Iris pigment epithelial cell (primary cell): ENCODE results near the gene CCDC88C.
"Not testable (repeated sequence)": the region's sequence is repeated elsewhere in the genome, so short reads cannot be mapped to it uniquely, and the experiment has no call there.

ENCODE experiments used
- DNase-seq: peaks from one replicate; pipeline ENCODE4 v3.0.0-alpha.2; 2011; ENCODE audit warnings: low read depth

The CCDC88C gene

GRCh38 chr14:91415794-91416743, 1.6 kb downstream of the CCDC88C start:
- DNase-seq, result peak; percentile 52

- DNase-seq, result no peak
Measured at GRCh38 chr14:91414475-91414833, 3.2 kb downstream of the CCDC88C start.

- no peak for DNase-seq
Measured at GRCh38 chr14:91413547-91414474, 3.8 kb downstream of the CCDC88C start.

DNA sequence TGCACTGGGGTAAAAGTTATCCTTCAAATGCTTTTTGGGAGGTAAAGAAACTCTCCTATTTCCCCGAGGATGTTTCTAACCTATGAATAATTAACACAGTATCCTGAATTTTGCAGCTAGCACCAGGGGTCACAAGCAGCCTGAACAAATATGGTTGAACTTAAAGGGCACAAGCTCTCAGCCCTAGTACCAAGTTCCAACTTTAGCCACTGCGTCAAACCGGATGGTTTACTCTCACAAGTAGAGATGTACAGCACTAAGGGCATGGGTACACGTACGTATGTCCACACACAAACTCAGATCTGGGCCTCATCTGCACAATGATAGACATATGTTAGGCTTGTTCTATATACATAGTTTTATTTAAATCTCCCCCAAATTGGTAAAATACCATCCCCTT, 4.7 kb downstream of the CCDC88C start:
- DNase-seq, result no peak

GRCh38 chr14:91410771-91411536, 6.7 kb downstream of the CCDC88C start:
- DNase-seq, result no peak

- no peak for DNase-seq
Measured at GRCh38 chr14:91409928-91410718, 7.5 kb downstream of the CCDC88C start.

GRCh38 chr14:91409240-91409639, 8.4 kb downstream of the CCDC88C start:
- not testable (repeated sequence) for DNase-seq

DNA sequence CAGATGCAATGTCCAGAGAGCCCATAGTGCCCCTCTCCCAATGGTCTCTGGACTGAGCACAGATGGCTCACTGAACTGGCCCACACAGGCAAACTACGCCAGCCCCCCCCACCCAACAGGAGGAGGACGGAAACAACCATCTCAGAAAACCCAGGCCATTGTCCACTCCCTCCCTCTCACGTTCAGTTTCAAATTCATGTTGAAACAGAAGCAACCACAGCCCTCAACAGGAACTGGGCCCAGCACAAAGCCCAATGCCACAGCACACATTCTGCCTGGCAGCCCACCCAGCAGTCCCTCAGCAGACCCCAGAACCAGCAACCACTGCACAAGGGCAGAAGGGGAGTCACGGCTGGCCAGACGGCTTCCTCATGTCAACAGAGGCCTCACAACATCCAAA, 10.6 kb downstream of the CCDC88C start:
- DNase-seq, result no peak

DNA sequence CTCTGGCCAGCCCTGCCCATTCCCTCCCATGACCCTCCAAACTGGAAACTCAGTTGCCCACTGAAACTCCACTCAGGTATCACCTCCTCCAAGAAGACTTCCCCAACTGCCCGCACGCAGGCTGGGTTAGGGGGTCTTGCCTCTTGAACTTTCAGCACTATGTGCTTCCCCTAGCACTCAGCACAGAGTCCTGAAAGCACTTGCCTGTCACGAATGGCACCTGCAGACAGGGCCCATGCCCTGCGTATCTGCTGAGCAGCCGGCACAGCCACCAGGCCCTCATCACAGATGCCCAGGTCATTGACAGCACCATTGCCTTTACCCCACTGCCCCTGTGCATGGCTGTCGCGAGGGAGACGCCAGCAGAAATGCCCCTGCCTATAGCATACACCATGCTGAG, 11.2 kb downstream of the CCDC88C start:
- no peak for DNase-seq

- no peak for DNase-seq
Measured at GRCh38 chr14:91405724-91406435, 11.7 kb downstream of the CCDC88C start.

DNA sequence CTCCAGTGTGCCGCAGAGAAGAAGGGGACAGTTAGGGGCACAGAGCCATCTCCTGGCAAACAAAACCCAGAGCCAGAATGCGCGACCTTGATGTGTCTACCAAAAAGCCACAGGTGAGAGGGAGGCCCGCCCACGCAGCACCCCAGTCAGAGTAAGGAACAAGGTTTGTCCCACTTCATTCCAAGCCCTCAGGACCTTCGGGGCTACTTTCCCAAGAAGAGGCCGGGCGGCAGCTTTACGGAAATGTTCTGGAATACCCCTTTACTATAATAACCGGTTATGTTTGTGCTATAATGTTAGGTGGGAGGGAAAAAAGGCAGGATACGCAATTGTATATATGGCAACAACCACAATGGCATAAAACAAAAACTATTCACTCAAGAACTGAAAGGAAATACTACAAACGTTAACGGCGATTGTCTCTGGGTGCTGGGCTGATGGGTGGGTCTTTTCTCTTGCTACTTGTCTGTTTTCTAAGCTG, 12.3 kb downstream of the CCDC88C start:
- no peak for DNase-seq

DNA sequence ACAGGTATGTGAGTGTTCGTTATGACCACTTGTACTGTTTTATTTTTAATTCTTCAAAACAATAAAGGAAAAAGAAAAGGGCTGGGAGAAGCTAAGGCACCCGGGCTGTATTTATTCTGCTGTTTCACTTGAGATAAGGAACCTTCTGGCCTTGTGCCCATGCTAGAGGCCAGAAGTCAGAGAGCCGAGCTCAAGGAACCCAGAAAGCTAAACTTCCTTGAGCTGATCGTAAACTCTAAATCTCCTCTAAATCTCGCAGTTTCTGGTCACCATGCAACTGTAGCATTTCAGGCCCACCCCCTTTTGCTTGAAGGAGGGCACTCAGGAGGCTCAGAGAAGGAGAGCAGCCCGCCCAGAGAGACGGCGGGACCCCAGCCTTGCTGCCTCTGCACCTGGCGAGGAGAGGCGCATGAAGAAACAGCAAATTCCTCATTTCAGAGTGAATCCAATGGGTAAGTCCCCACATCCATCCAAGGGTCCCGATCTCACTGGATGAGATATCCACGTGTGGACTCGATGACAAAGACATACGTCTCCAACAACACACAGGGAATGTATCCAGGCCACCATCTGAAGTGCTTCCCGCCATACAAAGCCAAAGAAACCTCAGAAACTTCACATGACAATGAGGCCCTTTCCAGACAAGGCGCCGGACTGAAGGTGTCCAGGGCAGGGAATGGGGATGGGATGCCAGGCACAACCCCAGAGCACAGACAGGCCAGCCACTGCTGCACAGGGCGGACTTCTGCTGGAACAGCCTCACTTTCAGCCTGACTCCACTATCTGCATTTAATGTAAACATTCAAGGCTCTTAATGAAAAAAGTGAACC, 14.6 kb downstream of the CCDC88C start:
- DNase-seq, result peak; percentile 59

DNA sequence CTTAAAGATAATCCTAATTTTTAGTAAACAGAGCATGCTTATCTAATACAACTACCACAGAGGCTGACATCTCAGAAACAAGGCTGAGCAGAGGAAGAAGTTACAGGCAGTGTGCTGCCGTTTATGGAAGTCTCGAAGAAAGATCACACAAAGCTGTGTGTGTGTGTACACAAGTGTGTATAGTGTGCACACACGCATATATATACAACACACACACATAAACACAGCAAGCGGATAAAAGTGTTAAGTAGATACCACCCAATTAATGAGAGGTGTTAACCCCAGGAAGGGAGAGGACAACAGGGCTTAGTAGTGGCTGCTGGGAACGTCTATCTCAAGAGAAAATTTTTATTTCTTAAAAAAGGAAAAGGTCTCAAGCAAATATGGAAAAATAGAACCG, 15.3 kb downstream of the CCDC88C start:
- no peak for DNase-seq

DNA sequence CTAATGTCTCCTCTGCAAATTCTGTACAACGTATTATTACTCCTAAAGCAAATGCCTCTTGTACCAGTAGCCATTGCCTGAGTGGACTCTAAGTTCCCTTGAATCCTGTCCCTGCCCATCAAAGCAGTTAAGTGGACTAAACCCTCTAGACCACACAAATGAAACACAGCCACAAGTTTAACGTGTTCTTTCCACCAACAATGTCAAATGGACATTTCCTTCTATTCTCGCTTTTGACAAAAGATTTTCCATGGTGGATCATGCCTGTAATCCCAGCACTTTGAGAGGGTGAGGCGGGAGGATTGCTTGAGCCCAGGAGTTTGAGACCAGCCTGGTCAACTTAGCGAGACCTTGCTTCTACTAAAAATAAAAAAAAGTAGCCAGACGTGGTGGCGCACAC, 15.9 kb downstream of the CCDC88C start:
- DNase-seq, result no peak

DNA sequence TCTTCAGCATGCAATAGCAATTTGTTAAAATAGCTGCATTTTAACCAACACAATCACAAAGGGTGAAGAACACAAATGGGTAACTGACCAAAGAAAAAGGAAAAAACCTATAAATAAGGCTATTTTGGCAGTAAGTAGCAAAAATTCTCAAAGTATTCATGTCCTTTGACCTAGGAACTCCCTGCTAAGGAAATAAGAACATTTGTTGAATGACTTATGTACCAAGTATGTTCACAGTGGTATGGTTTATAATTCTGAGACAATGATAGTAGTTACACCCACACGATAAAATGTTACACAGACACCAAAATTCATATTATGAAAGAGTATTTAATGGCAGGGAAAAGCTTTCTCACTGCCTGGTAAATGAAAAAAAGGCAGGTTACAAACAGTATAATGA, 16.9 kb downstream of the CCDC88C start:
- DNase-seq, result peak; percentile 47

GRCh38 chr14:91399868-91400640, 17.6 kb downstream of the CCDC88C start:
- no peak for DNase-seq

GRCh38 chr14:91398707-91399106, 18.9 kb downstream of the CCDC88C start:
- no peak for DNase-seq

DNA sequence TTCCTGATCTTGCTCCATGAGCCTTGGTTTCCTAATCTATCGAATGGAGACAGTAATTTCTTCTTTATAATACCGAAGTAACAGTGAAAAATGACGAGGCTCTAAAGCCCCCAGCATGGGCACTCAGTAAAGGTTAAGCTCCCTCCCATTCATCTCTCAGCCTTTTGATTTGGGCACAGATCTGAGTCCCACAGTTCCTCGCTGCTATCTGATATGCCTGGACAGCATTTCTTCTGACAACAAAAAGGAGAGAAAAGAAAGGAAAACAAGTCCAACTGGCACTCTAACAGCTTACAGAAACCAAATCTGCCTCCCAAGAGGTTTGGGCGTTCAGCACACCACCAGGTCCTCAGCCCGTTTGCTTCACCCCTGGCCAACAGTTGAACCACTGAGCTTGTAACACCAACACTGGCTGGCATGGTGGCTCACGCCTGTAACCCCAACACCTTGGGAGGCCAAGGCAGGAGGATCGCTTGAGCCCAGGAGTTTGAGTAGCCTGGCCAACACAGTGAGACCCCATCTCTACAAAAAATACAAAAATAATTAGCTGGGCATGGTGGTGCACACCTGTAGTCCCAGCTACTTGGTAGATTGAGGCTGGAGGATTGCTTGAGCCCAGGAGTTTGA, 19.5 kb downstream of the CCDC88C start:
- no peak for DNase-seq
